ENCODE results near the gene SCN1A. TPM values are rescaled to one million over a fixed set of nuclear protein-coding genes. Genes with fewer than 3 reads are reported as not detected.
"Not testable (repeated sequence)": the region's sequence is repeated elsewhere in the genome, so short reads cannot be mapped to it uniquely, and the experiment has no call there.

SCN1A gene
- total and polyA plus RNA-seq, 5 experiments from 2014 or later: not detected

DNA sequence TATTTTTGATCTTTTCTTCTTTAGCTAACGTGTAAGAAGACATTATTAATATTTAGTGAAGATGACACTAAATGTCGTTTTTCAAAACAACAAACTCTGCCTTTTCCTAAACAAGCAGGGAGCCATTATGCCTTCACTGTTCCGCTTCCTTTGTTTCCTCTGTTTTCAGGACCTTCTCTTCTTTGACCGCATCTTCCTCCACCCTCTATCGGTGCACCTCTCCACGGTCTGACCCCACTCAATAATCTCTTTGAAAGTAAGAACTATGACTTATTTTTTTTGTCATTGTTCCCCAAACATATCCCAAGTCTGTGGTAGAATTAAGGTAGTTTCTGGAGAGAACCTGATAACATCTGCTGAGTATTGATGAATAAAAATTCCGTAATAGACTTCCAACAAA is 5.8 kb upstream of the SCN1A start:
- POLR2A ChIA-PET: no interaction called here

DNA sequence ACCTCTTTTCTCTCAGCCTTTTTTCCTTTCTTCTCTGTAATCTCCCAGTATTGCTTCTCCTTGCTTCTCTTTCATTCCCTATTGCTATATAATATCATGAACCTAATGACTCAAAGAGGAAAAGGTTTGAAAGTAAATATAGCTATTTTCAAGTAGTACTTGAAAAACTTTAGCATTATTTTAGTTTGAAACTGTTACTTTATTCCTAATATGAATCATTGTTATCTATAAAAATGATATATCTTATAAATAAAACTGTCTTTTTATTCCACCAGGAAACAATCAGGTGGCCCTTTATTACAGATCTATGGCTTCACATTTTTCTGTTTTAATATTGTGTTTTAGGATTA is 311 bp upstream of the SCN1A start:
- POLR2A ChIA-PET: interaction anchor here (0.5 to 1.0 kb wide), 2 partner anchors 135 to 174 kb away, joined by 3 read pairs; partner anchors contain the start of gene TTC21B
- no peak overlapping the region for H3K4me3 Mint-ChIP-seq
- H3K4me1 Mint-ChIP-seq: peaks cover 1 to 8% (median 2%) of the 10 kb centered on the region in 4 donors
- peaks cover 7 to 23% (median 21%) of the 10 kb centered on the region in 5 donors for H3K27me3 Mint-ChIP-seq
- no peaks in the 10 kb centered on the region for H3K9me3 Mint-ChIP-seq
- H3K36me3 Mint-ChIP-seq: no peaks in the 10 kb centered on the region
- no peak overlapping the region for H3K27ac Mint-ChIP-seq
- ATAC-seq: no peak
- no peak for DNase-seq

More for the DNA sequence above, 5.8 kb upstream of the SCN1A start:
- H3K9me3 Mint-ChIP-seq: peaks cover 0 to 1% (median 0%) of the 10 kb centered on the region in 9 donors
- no peak for ATAC-seq
- H3K27ac Mint-ChIP-seq: no peak overlapping the region
- no peak for DNase-seq
- no peak overlapping the region for H3K4me3 Mint-ChIP-seq
- H3K27me3 Mint-ChIP-seq: peaks cover 3 to 19% (median 8%) of the 10 kb centered on the region in 5 donors
- no peaks in the 10 kb centered on the region for H3K36me3 Mint-ChIP-seq
- no peaks in the 10 kb centered on the region for H3K4me1 Mint-ChIP-seq

DNA sequence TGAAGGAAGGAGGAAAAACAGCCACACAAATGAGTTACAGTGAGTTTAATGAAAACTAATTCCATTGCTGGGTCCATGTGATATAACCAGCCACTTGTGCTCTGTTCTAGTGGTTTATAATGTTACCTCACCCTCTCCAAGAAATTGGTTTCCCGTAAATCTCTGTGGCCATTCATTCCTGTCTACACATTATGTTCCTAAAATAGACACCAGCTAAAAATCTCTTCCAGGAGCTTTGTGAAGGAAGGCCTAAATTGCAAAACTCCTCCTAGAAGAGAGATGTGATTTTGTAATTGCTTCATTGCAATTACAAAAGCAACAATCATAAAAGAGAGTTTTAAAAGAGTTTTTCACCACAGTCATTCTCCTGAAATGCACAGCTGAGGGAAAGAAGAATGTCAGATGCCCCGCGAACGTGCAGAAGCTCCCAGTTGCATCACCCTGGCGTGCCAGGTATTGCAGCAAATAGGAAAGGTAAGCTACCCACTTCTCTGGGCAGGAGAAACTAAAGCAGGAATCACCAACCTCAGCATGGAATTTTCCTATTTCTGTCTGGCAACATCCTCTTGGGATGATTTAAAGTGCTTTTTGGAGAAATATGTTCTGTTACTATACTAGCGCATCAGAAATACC is 1.7 kb downstream of the SCN1A start:
- DNase-seq (no peak), ATAC-seq (no peak)
- Mint-ChIP-seq H3K36me3 (no peaks in the 10 kb centered on the region), H3K4me3 (no peak overlapping the region), H3K27me3 (peaks cover 9 to 23% (median 16%) of the 10 kb centered on the region in 5 donors), H3K9me3 (no peaks in the 10 kb centered on the region), H3K27ac (no peak overlapping the region), H3K4me1 (peaks cover 1 to 8% (median 2%) of the 10 kb centered on the region in 4 donors)
- POLR2A ChIA-PET: interaction anchor here (1.0 kb wide), 1 partner anchor 173 kb away, joined by 3 read pairs; the partner anchor contains the start of gene TTC21B

DNA sequence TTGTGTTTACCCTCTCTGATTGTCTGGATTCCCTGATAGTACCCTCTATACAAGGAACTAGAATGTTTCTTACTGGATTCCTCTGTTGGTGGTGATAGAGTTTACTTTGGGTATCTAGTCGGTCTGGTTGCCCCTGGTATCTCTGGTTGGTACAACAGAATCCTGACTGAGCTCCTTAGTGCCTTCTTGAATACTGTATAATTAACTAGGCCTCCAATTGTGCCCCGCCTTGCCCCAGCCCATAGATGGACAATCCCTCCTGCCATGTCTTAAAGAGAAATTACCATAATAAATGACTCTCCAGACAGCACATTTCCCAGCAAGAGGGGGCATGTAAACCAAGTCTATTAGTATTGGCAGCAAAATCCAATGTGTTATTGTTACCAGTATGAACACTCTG is 2.3 kb downstream of the SCN1A start:
- Mint-ChIP-seq H3K4me1 (peaks cover 1 to 8% (median 2%) of the 10 kb centered on the region in 4 donors), H3K36me3 (no peaks in the 10 kb centered on the region), H3K9me3 (no peaks in the 10 kb centered on the region), H3K27me3 (peaks cover 9 to 23% (median 14%) of the 10 kb centered on the region in 5 donors), H3K27ac (no peak overlapping the region), H3K4me3 (no peak overlapping the region)
- POLR2A ChIA-PET: no interaction called here
- ATAC-seq: no peak
- no peak for DNase-seq

DNA sequence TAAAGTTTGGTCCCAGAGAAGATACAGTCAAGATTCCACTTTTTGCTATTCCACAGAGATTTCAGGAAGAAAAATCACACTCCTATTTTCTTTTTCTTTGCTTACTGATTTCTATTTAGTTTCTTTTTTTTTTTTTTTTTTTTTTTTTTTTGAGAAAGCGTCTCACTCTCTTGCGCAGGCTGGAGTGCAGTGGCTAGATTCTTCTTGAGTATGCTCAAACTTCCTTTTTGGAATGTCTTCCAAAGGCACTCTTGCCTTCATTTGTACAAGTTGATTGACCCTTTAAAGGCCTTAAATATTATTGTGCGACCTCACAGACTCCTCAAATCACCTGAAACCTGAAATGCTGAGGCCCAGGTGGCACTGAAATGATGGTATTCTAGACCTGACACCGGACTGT is 9.6 kb downstream of the SCN1A start:
- peaks cover 0 to 3% (median 0%) of the 10 kb centered on the region in 5 donors for H3K27me3 Mint-ChIP-seq
- no peak overlapping the region for H3K27ac Mint-ChIP-seq
- peaks cover 0 to 2% (median 0%) of the 10 kb centered on the region in 4 donors for H3K4me1 Mint-ChIP-seq
- DNase-seq (no peak), ATAC-seq (no peak)
- no peaks in the 10 kb centered on the region for H3K36me3 Mint-ChIP-seq
- H3K9me3 Mint-ChIP-seq: no peaks in the 10 kb centered on the region
- POLR2A ChIA-PET: no interaction called here
- no peak overlapping the region for H3K4me3 Mint-ChIP-seq

DNA sequence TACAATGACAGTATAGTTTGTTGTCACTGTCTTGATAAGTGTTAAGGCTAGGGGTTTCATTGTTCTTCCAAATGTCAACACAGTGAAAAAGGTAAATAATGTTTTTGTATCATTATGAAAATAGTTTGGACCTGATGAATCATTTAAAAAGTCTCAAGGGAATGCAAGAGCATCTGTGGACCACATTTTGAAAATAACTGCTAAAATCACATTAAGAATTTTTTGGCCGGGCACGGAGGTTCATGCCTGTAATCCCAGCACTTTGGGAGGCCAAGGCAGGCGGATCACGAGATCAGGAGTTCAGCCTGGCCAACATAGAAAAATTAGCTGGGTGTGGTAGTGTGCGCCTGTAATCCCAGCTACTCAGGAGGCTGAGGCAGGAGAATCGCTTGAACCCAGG is 10.3 kb downstream of the SCN1A start:
- no peak overlapping the region for H3K27ac Mint-ChIP-seq
- no peaks in the 10 kb centered on the region for H3K36me3 Mint-ChIP-seq
- H3K4me1 Mint-ChIP-seq: peaks cover 0 to 2% (median 0%) of the 10 kb centered on the region in 4 donors
- H3K27me3 Mint-ChIP-seq: peaks cover 0 to 3% (median 0%) of the 10 kb centered on the region in 5 donors
- H3K9me3 Mint-ChIP-seq: no peaks in the 10 kb centered on the region
- POLR2A ChIA-PET: no interaction called here
- ATAC-seq (no peak), DNase-seq (no peak)
- no peak overlapping the region for H3K4me3 Mint-ChIP-seq

DNA sequence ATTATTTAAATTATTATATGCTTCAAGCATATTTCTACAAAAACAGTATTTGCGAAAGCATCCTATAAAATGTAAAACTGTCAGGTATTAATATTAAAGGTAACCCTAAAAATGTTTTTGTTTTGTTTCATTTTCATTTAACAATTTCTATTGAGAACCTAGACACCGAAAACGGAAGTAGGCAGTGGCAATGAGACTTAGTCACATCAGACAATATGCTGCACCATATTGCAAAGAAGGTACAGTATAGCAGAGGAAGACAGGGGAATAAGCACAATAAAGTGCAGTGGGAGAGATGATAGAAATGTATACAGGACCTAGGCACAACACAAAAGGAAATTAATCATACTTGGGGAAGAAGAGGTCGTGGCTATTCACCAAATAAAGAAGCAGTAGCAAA is 12.2 kb downstream of the SCN1A start:
- Mint-ChIP-seq H3K27ac (no peak overlapping the region), H3K4me3 (no peak overlapping the region)
- ATAC-seq: no peak

DNA sequence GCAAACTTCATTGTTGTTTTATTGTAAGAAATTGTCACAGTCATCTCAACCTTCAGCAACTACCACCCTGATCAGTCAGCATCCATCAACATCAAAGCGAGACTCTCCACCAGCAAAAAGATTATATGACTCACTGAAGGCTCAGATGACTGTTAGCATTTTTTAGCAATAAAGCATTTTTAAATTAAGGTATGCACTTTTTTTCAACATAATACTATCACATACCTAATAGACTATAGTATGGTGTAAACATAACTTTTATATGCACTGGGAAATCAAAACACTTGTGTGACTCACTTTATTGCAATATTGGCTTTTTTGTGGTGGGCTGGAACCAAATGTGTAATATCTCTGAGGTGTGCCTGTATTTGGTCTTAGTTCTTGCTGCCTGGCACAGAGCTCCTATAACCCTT is 15.6 kb downstream of the SCN1A start:
- POLR2A ChIA-PET: no interaction called here
- H3K4me3 Mint-ChIP-seq: no peak overlapping the region

More for the DNA sequence above, 12.2 kb downstream of the SCN1A start:
- Mint-ChIP-seq H3K36me3 (no peaks in the 10 kb centered on the region), H3K27me3 (peaks cover 0 to 1% (median 0%) of the 10 kb centered on the region in 5 donors), H3K9me3 (peaks cover 0 to 8% (median 0%) of the 10 kb centered on the region in 9 donors), H3K4me1 (peaks cover 0 to 2% (median 0%) of the 10 kb centered on the region in 4 donors)
- POLR2A ChIA-PET: no interaction called here
- DNase-seq: no peak

DNA sequence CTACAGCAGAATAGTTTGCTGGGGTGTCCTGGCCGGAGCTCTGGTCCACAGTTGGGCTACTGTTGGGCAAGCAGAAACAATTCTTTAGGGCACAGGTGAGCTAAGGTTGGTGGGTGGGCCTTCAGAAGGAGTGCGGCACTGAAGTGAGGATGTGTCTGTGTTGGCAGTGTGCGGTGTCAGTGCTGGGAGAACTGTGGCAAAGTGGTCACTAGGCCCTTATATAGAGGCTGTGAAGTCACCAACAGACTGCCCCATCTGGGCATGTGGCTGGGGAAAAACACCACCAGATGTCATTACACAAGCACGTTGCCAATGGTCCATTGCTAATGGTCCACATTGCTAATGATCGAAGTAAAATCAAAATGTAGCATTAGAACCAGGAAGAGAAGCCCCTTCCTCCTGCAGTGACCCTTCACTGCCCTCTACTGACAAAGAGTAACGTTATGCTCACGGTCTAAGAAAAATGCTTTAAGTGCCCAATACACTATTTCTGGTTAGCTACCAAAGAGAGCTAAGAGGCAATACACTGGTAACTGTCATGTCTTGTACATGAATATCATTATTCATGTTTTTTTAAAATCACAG is 21.3 kb downstream of the SCN1A start:
- POLR2A ChIA-PET: no interaction called here
- no peak overlapping the region for H3K4me3 Mint-ChIP-seq
- peaks cover 0 to 11% (median 2%) of the 10 kb centered on the region in 9 donors for H3K9me3 Mint-ChIP-seq
- no peaks in the 10 kb centered on the region for H3K36me3 Mint-ChIP-seq
- no peaks in the 10 kb centered on the region for H3K27me3 Mint-ChIP-seq
- no peak overlapping the region for H3K27ac Mint-ChIP-seq
- DNase-seq (no peak), ATAC-seq (no peak)
- H3K4me1 Mint-ChIP-seq: no peaks in the 10 kb centered on the region

More for the DNA sequence above, 15.6 kb downstream of the SCN1A start:
- no peak for DNase-seq
- H3K4me1 Mint-ChIP-seq: peaks cover 0 to 2% (median 0%) of the 10 kb centered on the region in 4 donors
- ATAC-seq: no peak
- H3K36me3 Mint-ChIP-seq: no peaks in the 10 kb centered on the region
- peaks cover 0 to 11% (median 0%) of the 10 kb centered on the region in 9 donors for H3K9me3 Mint-ChIP-seq
- H3K27me3 Mint-ChIP-seq: no peaks in the 10 kb centered on the region
- no peak overlapping the region for H3K27ac Mint-ChIP-seq

DNA sequence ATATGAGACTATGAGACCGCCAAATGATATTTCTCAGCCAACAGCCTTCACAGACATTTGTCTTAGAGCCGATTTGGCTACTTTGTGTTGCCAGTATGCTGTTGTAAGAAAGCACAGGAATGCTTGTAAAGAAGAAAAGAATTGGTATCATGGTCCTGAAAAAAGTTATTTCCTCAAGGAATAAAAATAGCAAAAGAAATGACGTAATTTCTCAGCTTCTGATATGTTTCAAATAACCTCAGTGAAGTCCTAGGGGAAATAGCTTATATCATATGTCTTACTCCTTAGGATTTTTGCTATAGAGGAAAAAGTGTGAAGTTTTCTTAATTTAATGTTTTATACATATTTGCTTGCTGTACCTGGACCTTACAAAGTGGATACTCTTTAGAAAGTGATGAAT is 23.0 kb downstream of the SCN1A start:
- no peak overlapping the region for H3K4me3 Mint-ChIP-seq
- H3K9me3 Mint-ChIP-seq: peaks cover 0 to 4% (median 0%) of the 10 kb centered on the region in 9 donors
- no peaks in the 10 kb centered on the region for H3K36me3 Mint-ChIP-seq
- no peaks in the 10 kb centered on the region for H3K4me1 Mint-ChIP-seq
- POLR2A ChIA-PET: no interaction called here
- DNase-seq (no peak), ATAC-seq (no peak)
- no peak overlapping the region for H3K27ac Mint-ChIP-seq
- no peaks in the 10 kb centered on the region for H3K27me3 Mint-ChIP-seq

DNA sequence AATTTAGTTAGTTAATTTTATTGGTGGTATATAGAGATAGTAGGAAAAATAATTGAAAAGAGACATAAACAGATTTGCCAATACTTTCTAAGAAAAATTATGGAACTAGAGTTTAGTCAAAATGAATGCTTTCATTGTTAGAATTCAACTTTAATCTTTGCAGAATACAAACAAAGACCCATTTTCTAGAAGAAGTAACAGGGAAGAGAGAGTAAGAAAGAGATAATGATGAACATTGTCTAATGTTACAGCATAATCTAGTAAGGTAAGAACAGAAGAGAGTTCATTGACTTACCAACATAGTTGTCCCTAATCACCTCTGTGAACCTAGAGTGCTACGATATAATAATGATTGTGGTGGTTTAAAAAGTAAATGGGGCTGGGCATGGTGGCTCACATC is 23.7 kb downstream of the SCN1A start:
- Mint-ChIP-seq H3K4me3 (no peak overlapping the region), H3K27me3 (no peaks in the 10 kb centered on the region), H3K4me1 (no peaks in the 10 kb centered on the region), H3K27ac (no peak overlapping the region), H3K9me3 (peaks cover 0 to 4% (median 0%) of the 10 kb centered on the region in 9 donors), H3K36me3 (no peaks in the 10 kb centered on the region)
- ATAC-seq (no peak), DNase-seq (no peak)
- POLR2A ChIA-PET: no interaction called here

DNA sequence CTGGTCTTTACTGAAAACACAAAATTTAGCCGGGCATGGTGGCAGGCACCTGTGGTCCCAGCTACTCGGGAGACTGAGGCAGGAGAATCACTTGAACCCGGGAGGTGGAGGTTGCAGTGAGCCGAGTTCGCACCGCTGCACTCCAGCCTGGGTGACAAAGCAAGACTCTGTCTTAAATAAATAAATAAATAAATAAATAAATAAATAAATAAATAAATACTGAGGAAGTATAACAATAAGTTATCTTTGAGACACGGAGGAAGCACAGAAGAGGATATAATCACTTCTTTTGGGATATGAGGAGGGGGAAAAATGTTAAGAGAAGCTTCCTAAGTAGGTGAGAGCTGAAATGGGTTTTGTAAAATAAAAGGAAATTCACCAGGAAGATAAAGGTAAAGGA is 24.5 kb downstream of the SCN1A start:
- POLR2A ChIA-PET, DNase-seq, H3K36me3 Mint-ChIP-seq, H3K4me3 Mint-ChIP-seq, H3K27me3 Mint-ChIP-seq, ATAC-seq, H3K4me1 Mint-ChIP-seq, H3K9me3 Mint-ChIP-seq: not testable (repeated sequence)
- peak overlapping the region in 1 of 10 donors; percentile 34 for H3K27ac Mint-ChIP-seq

DNA sequence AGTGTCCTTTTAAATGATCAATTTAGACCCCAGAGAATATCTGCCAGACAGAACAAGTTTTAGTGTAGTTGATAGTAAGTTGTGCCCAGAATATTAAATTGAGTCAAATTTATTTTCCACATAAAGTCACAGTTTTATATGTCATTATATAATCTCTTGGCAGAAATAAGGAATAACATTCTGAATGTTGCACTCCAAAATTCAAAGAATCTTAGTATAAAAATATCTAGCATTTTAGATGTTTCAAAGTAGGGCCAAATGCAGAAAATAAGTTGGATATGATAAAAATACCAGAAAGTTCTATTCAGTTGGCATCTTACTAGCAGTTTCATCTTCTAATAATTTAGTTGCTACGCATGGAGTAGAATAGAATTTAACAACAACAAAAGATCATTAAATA is 33.5 kb downstream of the SCN1A start:
- no peak for ATAC-seq
- peaks cover 0 to 7% (median 6%) of the 10 kb centered on the region in 5 donors for H3K27me3 Mint-ChIP-seq
- POLR2A ChIA-PET: no interaction called here
- no peaks in the 10 kb centered on the region for H3K4me1 Mint-ChIP-seq
- peaks cover 0 to 2% (median 0%) of the 10 kb centered on the region in 9 donors for H3K9me3 Mint-ChIP-seq
- no peak overlapping the region for H3K4me3 Mint-ChIP-seq
- peaks cover 0 to 3% (median 0%) of the 10 kb centered on the region in 3 donors for H3K36me3 Mint-ChIP-seq
- H3K27ac Mint-ChIP-seq: no peak overlapping the region
- DNase-seq: no peak
